SK-N-SH (cell line): ENCODE data around the gene SLC7A6. TPM values are rescaled to one million over a fixed set of nuclear protein-coding genes. Genes with fewer than 3 reads are reported as not detected.

Source experiments
- CTCF ChIA-PET: fragments of 300-600, 350-600 bp; formaldehyde crosslinking; extraction: SDS; loops from one replicate; lab custom pipeline; 2021; lab: Yijun Ruan, JAX
- POLR2A ChIA-PET: fragments of 350-600 bp; sonication (Branson Sonifier 250); formaldehyde crosslinking; extraction: SDS; loops from one replicate; lab custom pipeline; 2020; ENCODE audit warnings: antibody characterized with exemption, inconsistent platforms; lab: Yijun Ruan, JAX
- DNase-seq: peaks from one replicate; pipeline ENCODE4 v3.0.0; 2012
- H2AFZ ChIP-seq: fragments of 200-600 bp; sonication (generic); 2 replicates; pipeline ENCODE4 v1.8.1; 2016; ENCODE audit warnings: antibody characterized with exemption, mild to moderate bottlenecking, low read depth
- H3F3A ChIP-seq: fragments of 200-600 bp; sonication (generic); replicated peaks from 2 replicates; pipeline ENCODE3; 2016; ENCODE audit warnings: antibody characterized with exemption, mild to moderate bottlenecking; ENCODE audit not compliant: insufficient read depth
- H3K27ac ChIP-seq, 2 experiments: fragments of 200-500 bp in 1 of 2; fragments of 200-600 bp in 1 of 2; sonication (Bioruptor generic) in 1 of 2; sonication (generic), shearing (Covaris generic) in 1 of 2; 2 replicates each; pipeline versions ENCODE4 v1.5.1 to v1.6.1; 2014 to 2016; ENCODE audit warnings: low read depth in 2 of 2, inconsistent platforms in 1 of 2, low read length in 1 of 2, mild to moderate bottlenecking in 1 of 2, mixed read lengths in 1 of 2
- H3K27me3 ChIP-seq: fragments of 200-600 bp; sonication (generic), shearing (Covaris generic); 2 replicates; pipeline ENCODE4 v1.6.1; 2016; ENCODE audit warnings: mixed run types; ENCODE audit not compliant: insufficient read depth
- H3K36me3 ChIP-seq, 2 experiments: fragments of 200-500 bp in 1 of 2; fragments of 200-600 bp in 1 of 2; sonication (Bioruptor generic) in 1 of 2; sonication (generic) in 1 of 2; replicated peaks in 1 of 2; 2 replicates each; pipeline versions ENCODE3 to v1.5.1; 2014 to 2016; ENCODE audit warnings: low read length in 1 of 2, mild to moderate bottlenecking in 1 of 2; ENCODE audit not compliant: insufficient read depth in 2 of 2, control insufficient read depth in 1 of 2
- H3K4me1 ChIP-seq, 2 experiments: fragments of 200-500 bp in 1 of 2; fragments of 200-600 bp in 1 of 2; sonication (Bioruptor generic) in 1 of 2; sonication (generic), shearing (Covaris generic) in 1 of 2; 2 replicates each; pipeline versions ENCODE4 v1.5.1 to v1.6.1; 2014 to 2016; ENCODE audit warnings: low read depth in 1 of 2, low read length in 1 of 2, mixed run types in 1 of 2; ENCODE audit not compliant: insufficient read depth in 2 of 2, control insufficient read depth in 1 of 2
- H3K4me2 ChIP-seq: fragments of 200-600 bp; sonication (generic), shearing (Covaris generic); 2 replicates; pipeline ENCODE4 v1.6.1; 2017; ENCODE audit warnings: mixed run types
- H3K4me3 ChIP-seq, 2 experiments: fragments of 200-500 bp in 1 of 2; fragments of 200-600 bp in 1 of 2; sonication (Bioruptor generic) in 1 of 2; sonication (generic), shearing (Covaris generic) in 1 of 2; 2 replicates each; pipeline versions ENCODE4 v1.5.1 to v1.8.1; 2014 to 2016; ENCODE audit warnings: low read depth in 2 of 2, inconsistent platforms in 1 of 2, low read length in 1 of 2, mild to moderate bottlenecking in 1 of 2, mixed read lengths in 1 of 2, moderate library complexity in 1 of 2
- H3K79me2 ChIP-seq: fragments of 200-600 bp; sonication (generic); 2 replicates; pipeline ENCODE4 v1.8.1; 2017; ENCODE audit warnings: mild to moderate bottlenecking; ENCODE audit not compliant: insufficient read depth
- H3K9ac ChIP-seq: fragments of 200-600 bp; sonication (generic); 2 replicates; pipeline ENCODE4 v1.6.1; 2017; ENCODE audit warnings: mixed run types
- H3K9me2 ChIP-seq: fragments of 200-600 bp; sonication (generic); 2 replicates; pipeline ENCODE4 v1.6.1; 2017; ENCODE audit warnings: mixed run types
- H3K9me3 ChIP-seq: fragments of 200-600 bp; sonication (generic); 2 replicates; pipeline ENCODE4 v1.6.1; 2017; ENCODE audit warnings: mixed run types, mild to moderate bottlenecking, moderate library complexity
- H4K20me1 ChIP-seq: fragments of 200-600 bp; sonication (generic); 2 replicates; pipeline ENCODE4 v1.6.1; 2017; ENCODE audit warnings: mild to moderate bottlenecking, mixed run types; ENCODE audit not compliant: insufficient read depth
- CHD2 ChIP-seq: fragments of 150-350 bp; IDR thresholded peaks from 2 replicates; pipeline ENCODE4 v1.6.1; 2018; ENCODE audit warnings: low read length; ENCODE audit not compliant: partially characterized antibody
- FOSL2 ChIP-seq: IDR thresholded peaks from 2 replicates; pipeline ENCODE4 v1.4.0; 2012; ENCODE audit warnings: low read depth, mild to moderate bottlenecking, moderate library complexity, borderline replicate concordance
- GATA2 ChIP-seq: sonication (generic); formaldehyde crosslinking; IDR thresholded peaks from 2 replicates; pipeline ENCODE4 v1.5.0; 2020; ENCODE audit warnings: mild to moderate bottlenecking, missing genetic modification reagents
- JUND ChIP-seq: IDR thresholded peaks from 2 replicates; pipeline ENCODE4 v1.4.0; 2012
- MEF2A ChIP-seq: IDR thresholded peaks from 2 replicates; pipeline ENCODE4 v1.4.0; 2012; ENCODE audit warnings: low read depth, borderline replicate concordance
- MXI1 ChIP-seq: IDR thresholded peaks from 2 replicates; pipeline ENCODE4 v1.6.1; 2012; ENCODE audit warnings: mild to moderate bottlenecking, low read depth, low read length, improper control_type of control experiment
- RCOR1 ChIP-seq: fragments of 150-350 bp; IDR thresholded peaks from 2 replicates; pipeline ENCODE4 v1.6.1; 2017; ENCODE audit warnings: antibody characterized with exemption, low read length
- REST ChIP-seq: IDR thresholded peaks from 2 replicates; pipeline ENCODE4 v1.6.1; 2012; ENCODE audit warnings: mild to moderate bottlenecking, low read depth, low read length, moderate library complexity
- RFX5 ChIP-seq: IDR thresholded peaks from 2 replicates; pipeline ENCODE4 v1.6.1; 2012; ENCODE audit warnings: mild to moderate bottlenecking, improper control_type of control experiment, low read length
- RXRA ChIP-seq: IDR thresholded peaks from 2 replicates; pipeline ENCODE4 v1.4.0; 2012; ENCODE audit warnings: low read depth, mild to moderate bottlenecking, borderline replicate concordance
- TEAD4 ChIP-seq: IDR thresholded peaks from 2 replicates; pipeline ENCODE4 v1.4.0; 2012; ENCODE audit warnings: mild to moderate bottlenecking, borderline replicate concordance; ENCODE audit not compliant: insufficient read depth
- USF2 ChIP-seq: fragments of 150-350 bp; IDR thresholded peaks from 2 replicates; pipeline ENCODE4 v1.6.1; 2017; ENCODE audit warnings: antibody characterized with exemption, low read length, low read depth, borderline replicate concordance
- YY1 ChIP-seq: IDR thresholded peaks from 2 replicates; pipeline ENCODE4 v1.4.0; 2012; ENCODE audit warnings: low read depth, mild to moderate bottlenecking
- WGBS: methylation state at CpG from one replicate; pipeline ENCODE4 v1.1.6; 2017; ENCODE audit warnings: low lambda C conversion rate; 5-methylcytosine and 5-hydroxymethylcytosine counted together
- polyA plus RNA-seq, 3 experiments: library from polyadenylated mRNA; depleted of rRNA; stranded (reverse); fragments of >200 nt; gene quantifications; 2 replicates each; pipeline ENCODE4 v1.2.3, GENCODE V29; 2012

The SLC7A6 gene
- polyA plus RNA-seq, 1 of the 3 experiments (the other 2 are of a cell fraction): 19.0 TPM

GRCh38 chr16:68286153-68287074, 22.1 kb downstream of the SLC7A6 start:
- Histone ChIP-seq H3K9ac (no peak overlapping the region), H3F3A (no peaks in the 10 kb centered on the region), H3K9me2 (no peaks in the 10 kb centered on the region), H3K27me3 (no peaks in the 10 kb centered on the region), H3K4me2 (no peak overlapping the region), H3K36me3 (peaks cover 16 to 20% of the 10 kb centered on the region in 2 experiments), H3K4me1 (no peaks in the 10 kb centered on the region), H3K27ac (no peak overlapping the region), H3K79me2 (peaks cover 17% of the 10 kb centered on the region; the same call in 1 of the 2 replicates), H3K4me3 (no peak overlapping the region), H2AFZ (no peak overlapping the region), H3K9me3 (no peaks in the 10 kb centered on the region), H4K20me1 (peaks cover 15% of the 10 kb centered on the region; the same call in 1 of the 2 replicates)
- ChIA-PET CTCF (interaction anchor here (0.6 to 10.4 kb wide), 3 partner anchors 24 to 81 kb away, joined by 3 to 80 read pairs (median 3); partner anchors contain the start of gene SLC7A6), POLR2A (no interaction called here)
- TF ChIP-seq REST: no peak
- no peak for TF ChIP-seq MXI1
- TF ChIP-seq RFX5: no peak
- no peak for TF ChIP-seq CHD2
- no peak for TF ChIP-seq YY1
- no peak for TF ChIP-seq GATA2 (CRISPR knock-in tag)
- no peak for DNase-seq
- WGBS: 97% methylated on average over 12 of the region's 12 CpGs

DNA sequence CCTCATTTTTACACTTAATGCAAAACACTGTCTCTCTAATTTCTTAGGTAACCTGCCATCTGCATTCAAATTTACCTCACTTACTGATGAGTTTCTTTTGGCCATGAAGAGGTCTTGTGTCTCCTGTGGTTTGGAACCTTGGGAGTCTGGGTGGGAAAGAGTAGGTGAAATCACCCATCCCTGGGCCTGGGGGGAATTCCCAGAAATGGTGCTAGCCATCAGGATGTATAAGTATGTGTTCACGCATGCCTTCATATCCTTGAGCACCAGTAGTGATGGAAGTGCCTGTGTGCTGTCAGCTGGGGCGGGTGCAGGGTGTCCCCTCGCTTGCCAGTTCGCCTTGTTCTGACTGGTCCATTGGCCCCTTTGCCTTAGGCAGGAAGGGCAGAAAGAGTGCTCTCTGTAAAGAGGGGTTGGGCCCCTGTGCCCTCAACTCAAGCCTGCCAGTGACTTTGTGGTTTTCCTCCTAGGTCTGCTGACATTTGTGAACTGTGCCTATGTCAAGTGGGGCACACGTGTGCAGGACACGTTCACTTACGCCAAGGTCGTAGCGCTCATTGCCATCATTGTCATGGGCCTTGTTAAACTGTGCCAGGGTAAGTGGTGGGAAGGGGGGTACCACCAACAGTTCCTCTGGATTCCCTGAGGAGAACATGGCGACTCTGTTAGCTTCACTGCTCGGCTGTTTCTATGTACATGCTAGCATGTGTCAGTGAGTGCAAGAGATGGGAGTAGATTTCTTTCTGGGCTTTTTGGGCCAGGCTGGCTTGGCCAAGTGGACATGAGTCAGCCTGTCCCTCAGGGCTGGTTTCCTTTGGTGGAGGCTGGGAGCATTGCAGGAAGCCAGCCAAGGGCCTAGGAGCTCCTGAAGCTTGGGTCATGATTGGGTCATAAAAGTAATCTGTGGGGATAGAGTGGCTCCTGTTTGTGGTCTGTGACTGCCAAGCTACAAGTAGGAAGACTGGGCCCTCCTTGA, 23.2 kb downstream of the SLC7A6 start:
- DNase-seq: no peak
- TF ChIP-seq MEF2A: no peak
- TF ChIP-seq USF2: no peak
- TF ChIP-seq FOSL2: peak; percentile 33; the same call in 1 of the 2 replicates
- TF ChIP-seq JUND: 0 out of 2 replicates have a peak, but pooled peaks have one; percentile 23
- no peak for TF ChIP-seq TEAD4
- no peak for TF ChIP-seq CHD2
- TF ChIP-seq RCOR1: no peak
- TF ChIP-seq RXRA: no peak
- CTCF ChIA-PET: interaction anchor here (1.1 to 10.4 kb wide), 3 partner anchors 9 to 40 kb away, joined by 3 to 80 read pairs (median 3); partner anchors contain the start of gene SLC7A6
- H3K79me2 ChIP-seq: peaks cover 17% of the 10 kb centered on the region; the same call in 1 of the 2 replicates
- H3K4me2 ChIP-seq: 0 out of 2 replicates have a peak overlapping the region, but pooled peaks have one; percentile 21
- no peaks in the 10 kb centered on the region for H3K9me2 ChIP-seq
- H4K20me1 ChIP-seq: peaks cover 15% of the 10 kb centered on the region; the same call in 1 of the 2 replicates
- no peak overlapping the region for H3K9ac ChIP-seq
- H3K4me1 ChIP-seq: no peaks in the 10 kb centered on the region
- H3K36me3 ChIP-seq: peaks cover 19 to 24% of the 10 kb centered on the region in 2 experiments
- no peaks in the 10 kb centered on the region for H3K9me3 ChIP-seq
- H3K4me3 ChIP-seq: no peak overlapping the region
- no peak overlapping the region for H2AFZ ChIP-seq
- POLR2A ChIA-PET: interaction anchor here (0.9 kb wide), 1 partner anchor 21 kb away, joined by 7 read pairs; no protein-coding TSS in a partner anchor
- no peaks in the 10 kb centered on the region for H3F3A ChIP-seq
- 94% methylated on average over 10 of the region's 11 CpGs for WGBS
- no peaks in the 10 kb centered on the region for H3K27me3 ChIP-seq
- peak overlapping the region in 1 of 2 experiments; percentile 21; a peak in 1 of 4 replicates for H3K27ac ChIP-seq
